DND-41 (cell line): ENCODE data around the gene ZNF322.

Experiments used
- CTCF ChIP-seq: IDR thresholded peaks from 2 replicates; pipeline ENCODE4 v1.5.1; 2012; ENCODE audit warnings: borderline replicate concordance, low read length, moderate library complexity, mild to moderate bottlenecking; ENCODE audit not compliant: poor library complexity, severe bottlenecking; ENCODE audit errors: extremely low read depth
- EZH2 ChIP-seq: IDR thresholded peaks from 3 replicates; pipeline ENCODE4 v1.6.1; 2012; ENCODE audit warnings: borderline replicate concordance, low read depth, mild to moderate bottlenecking, moderate library complexity, low read length, inconsistent platforms; ENCODE audit not compliant: severe bottlenecking

GRCh38 chr6:26623339-26623859 lies 36.1 kb downstream of the ZNF322 start:
- TF ChIP-seq EZH2 (no peak), CTCF (no peak)
